Activated CD4-positive, CD25-positive, alpha-beta regulatory T cell treated with anti-CD3 and anti-CD28 coated beads, Interleukin-2, amount 50 U/mL, for 16 hours (primary cell): ENCODE results near the gene DNASE2.
"Not testable (repeated sequence)": the region's sequence is repeated elsewhere in the genome, so short reads cannot be mapped to it uniquely, and the experiment has no call there.

Source experiments
- DNase-seq: peaks from one replicate; pipeline ENCODE4 v3.0.0-alpha.2; 2020; ENCODE audit warnings: low read depth, low spot score

Gene DNASE2

GRCh38 chr19:12864721-12865715, 16.2 kb downstream of the DNASE2 start:
- DNase-seq = no peak

- no peak for DNase-seq
Observed at GRCh38 chr19:12864143-12864542, 17.1 kb downstream of the DNASE2 start.

GRCh38 chr19:12859546-12859945, 21.7 kb downstream of the DNASE2 start:
- no peak for DNase-seq

- no peak for DNase-seq
Observed at GRCh38 chr19:12858041-12858928, 23.0 kb downstream of the DNASE2 start.

- no peak for DNase-seq
Observed at GRCh38 chr19:12856653-12857052, 24.6 kb downstream of the DNASE2 start.

GRCh38 chr19:12847159-12848139, 33.8 kb downstream of the DNASE2 start:
- DNase-seq = peak; percentile 66

GRCh38 chr19:12846613-12847012, 34.6 kb downstream of the DNASE2 start:
- not testable (repeated sequence) for DNase-seq

GRCh38 chr19:12843999-12844732, 37.1 kb downstream of the DNASE2 start:
- DNase-seq = no peak

GRCh38 chr19:12843328-12843727, 37.9 kb downstream of the DNASE2 start:
- no peak for DNase-seq

GRCh38 chr19:12842511-12842910, 38.7 kb downstream of the DNASE2 start:
- no peak for DNase-seq

GRCh38 chr19:12841094-12841493, 40.2 kb downstream of the DNASE2 start:
- no peak for DNase-seq

GRCh38 chr19:12840091-12841079, 40.9 kb downstream of the DNASE2 start:
- DNase-seq = no peak

- no peak for DNase-seq
Observed at GRCh38 chr19:12838886-12839756, 42.1 kb downstream of the DNASE2 start.

- DNase-seq = no peak
Observed at GRCh38 chr19:12838182-12838885, 42.9 kb downstream of the DNASE2 start, which contains the start of gene MAST1. Gene MAST1 (plus strand): TSS chr19:12838515. CDS start chr19:12838573, 58 bp downstream.

- no peak for DNase-seq
Observed at GRCh38 chr19:12837225-12837624, 44.0 kb downstream of the DNASE2 start.

- no peak for DNase-seq
Observed at GRCh38 chr19:12836529-12836863, 44.8 kb downstream of the DNASE2 start.

- no peak for DNase-seq
Observed at GRCh38 chr19:12834976-12835757, 46.1 kb downstream of the DNASE2 start.
